GM23338 (cell line): ENCODE results near the gene TNFSF13. TPM values are rescaled to one million over a fixed set of nuclear protein-coding genes. Genes with fewer than 3 reads are reported as not detected.
A peak's percentile ranks its signal among the peaks of the same experiment; 100 is the strongest.

Experiments
- ATAC-seq: fragments of 200-7000 bp; cut with Tn5 transposase; 3 replicates; pipeline ENCODE4 v1.9.1; 2020
- DNase-seq: peaks from one replicate; pipeline ENCODE4 v3.0.0-alpha.2; 2015; ENCODE audit warnings: low spot score
- H2AFZ ChIP-seq: fragments of 200-600 bp; sonication (generic); 2 replicates; pipeline ENCODE4 v1.8.0; 2016; ENCODE audit warnings: antibody characterized with exemption, mild to moderate bottlenecking, moderate library complexity
- H3F3A ChIP-seq: fragments of 200-600 bp; sonication (generic); replicated peaks from 2 replicates; pipeline ENCODE4 v1.8.0; 2017; ENCODE audit warnings: antibody characterized with exemption, mixed run types, low read depth
- H3K27ac ChIP-seq: fragments of 200-600 bp; sonication (generic); 2 replicates; pipeline ENCODE4 v1.6.1; 2016; ENCODE audit warnings: low read depth
- H3K27me3 ChIP-seq: fragments of 200-600 bp; sonication (generic); 2 replicates; pipeline ENCODE4 v1.8.0; 2016; ENCODE audit warnings: mild to moderate bottlenecking, mixed run types, moderate library complexity; ENCODE audit not compliant: insufficient read depth
- H3K36me3 ChIP-seq: fragments of 200-600 bp; sonication (generic); 2 replicates; pipeline ENCODE4 v1.8.0; 2016; ENCODE audit warnings: mild to moderate bottlenecking; ENCODE audit not compliant: insufficient read depth
- H3K4me1 ChIP-seq: fragments of 200-600 bp; sonication (generic); 2 replicates; pipeline ENCODE4 v1.8.0; 2016; ENCODE audit warnings: mild to moderate bottlenecking, moderate library complexity; ENCODE audit not compliant: insufficient read depth
- H3K4me2 ChIP-seq: fragments of 200-600 bp; sonication (generic); 2 replicates; pipeline ENCODE4 v1.7.1; 2017; ENCODE audit warnings: mixed run types
- H3K4me3 ChIP-seq: fragments of 200-600 bp; sonication (generic); 2 replicates; pipeline ENCODE4 v1.6.1; 2016; ENCODE audit warnings: mixed run types
- H3K79me2 ChIP-seq: fragments of 200-600 bp; sonication (generic); replicated peaks from 2 replicates; pipeline ENCODE4 v1.8.0; 2017; ENCODE audit warnings: mild to moderate bottlenecking; ENCODE audit not compliant: insufficient read depth
- H3K9me2 ChIP-seq: fragments of 200-600 bp; sonication (generic); 2 replicates; pipeline ENCODE4 v1.8.0; 2017; ENCODE audit not compliant: insufficient read depth
- H4K20me1 ChIP-seq: fragments of 200-600 bp; sonication (generic); replicated peaks from 2 replicates; pipeline ENCODE4 v1.8.0; 2017; ENCODE audit warnings: mild to moderate bottlenecking; ENCODE audit not compliant: insufficient read depth
- H3K27ac Mint-ChIP-seq: 2 replicates; pipeline ENCODE4 v1.8.0; 2020; ENCODE audit warnings: inconsistent platforms, mild to moderate bottlenecking, moderate library complexity, mixed read lengths
- H3K27me3 Mint-ChIP-seq: 3 replicates; pipeline ENCODE4 v1.8.0; 2022; ENCODE audit warnings: low read depth, mild to moderate bottlenecking, moderate library complexity, mixed read lengths, inconsistent platforms; ENCODE audit not compliant: insufficient read depth, poor library complexity
- H3K36me3 Mint-ChIP-seq: 3 replicates; pipeline ENCODE4 v1.8.0; 2021; ENCODE audit warnings: low read depth, mild to moderate bottlenecking, inconsistent platforms, moderate library complexity, mixed read lengths
- H3K4me1 Mint-ChIP-seq: 3 replicates; pipeline ENCODE4 v1.8.0; 2020; ENCODE audit warnings: mild to moderate bottlenecking, inconsistent platforms, mixed read lengths
- H3K4me3 Mint-ChIP-seq: 3 replicates; pipeline ENCODE4 v1.8.0; 2021; ENCODE audit warnings: moderate library complexity, mild to moderate bottlenecking, inconsistent platforms, mixed read lengths
- H3K9me3 Mint-ChIP-seq: 3 replicates; pipeline ENCODE4 v1.8.0; 2020; ENCODE audit warnings: moderate library complexity, mild to moderate bottlenecking, inconsistent platforms, mixed read lengths
- CREB1 ChIP-seq: fragments of 250-450 bp; sonication (Bioruptor Pico); IDR thresholded peaks from 2 replicates; pipeline ENCODE4 v1.5.0; 2020; ENCODE audit warnings: low read depth, mild to moderate bottlenecking, moderate library complexity
- EZH2 ChIP-seq: fragments of 200-600 bp; sonication (generic); IDR thresholded peaks from one replicate; pipeline ENCODE4 v1.8.0; 2017; ENCODE audit warnings: antibody characterized with exemption, mild to moderate bottlenecking, low read depth; ENCODE audit not compliant: unreplicated experiment
- EZH2phosphoT487 ChIP-seq: fragments of 200-600 bp; sonication (generic); IDR thresholded peaks from one replicate; pipeline ENCODE4 v1.8.1; 2018; ENCODE audit warnings: antibody characterized with exemption; ENCODE audit not compliant: unreplicated experiment
- JUNB ChIP-seq: IDR thresholded peaks from one replicate; pipeline ENCODE4 v1.6.1; 2016; ENCODE audit warnings: antibody characterized with exemption; ENCODE audit not compliant: unreplicated experiment
- NANOG ChIP-seq: IDR thresholded peaks from 2 replicates; pipeline ENCODE4 v1.6.1; 2016; ENCODE audit warnings: antibody characterized with exemption, borderline replicate concordance
- POLR2AphosphoS5 ChIP-seq: IDR thresholded peaks from 2 replicates; pipeline ENCODE4 v1.6.1; 2016; ENCODE audit warnings: antibody characterized with exemption, low read depth
- STAT1 ChIP-seq: IDR thresholded peaks from one replicate; pipeline ENCODE4 v1.6.1; 2016; ENCODE audit warnings: antibody characterized with exemption; ENCODE audit not compliant: unreplicated experiment
- ZNF114 ChIP-seq: fragments of 250-450 bp; sonication (Bioruptor Pico); IDR thresholded peaks from 2 replicates; pipeline ENCODE4 v1.5.0; 2020; ENCODE audit warnings: mild to moderate bottlenecking, moderate library complexity
- long read RNA-seq: library from polyadenylated mRNA; unstranded; transcript quantifications from one replicate; pipeline ENCODE4 v2.0.0, GENCODE V29; 2020; ENCODE audit not compliant: unreplicated experiment
- polyA plus RNA-seq: library from polyadenylated mRNA; unstranded; fragments of >200 nt; fragmentation: Nextera tagmentation; extraction: Ambion mirVana; gene quantifications from 2 replicates; pipeline ENCODE4 v1.2.1, GENCODE V29; 2016
- total RNA-seq: library from RNA; depleted of rRNA; stranded (reverse); fragments of >200 nt; shearing (Covaris generic); gene quantifications from 2 replicates; pipeline ENCODE4 v1.2.3, GENCODE V29; 2014; rRNA removed
- TF ChIP-seq, protein P1 (sequence below): IDR thresholded peaks from 2 replicates; pipeline ENCODE4 v1.6.1; 2016; ENCODE audit warnings: antibody characterized with exemption
- TF ChIP-seq, protein P2 (sequence below): IDR thresholded peaks from one replicate; pipeline ENCODE4 v1.6.1; 2018; ENCODE audit warnings: antibody characterized with exemption; ENCODE audit not compliant: unreplicated experiment
- TF ChIP-seq, protein P3 (sequence below): fragments of 250-450 bp; sonication (Bioruptor Pico); IDR thresholded peaks from 2 replicates; pipeline ENCODE4 v1.5.0; 2020; ENCODE audit warnings: mild to moderate bottlenecking, moderate library complexity
- TF ChIP-seq, protein P4 (sequence below), 2 experiments: fragments of 200-600 bp in 1 of 2; sonication (generic) in 1 of 2; conservative IDR thresholded peaks; 2 replicates each; pipeline versions ENCODE4 v1.5.1 to v1.6.1; 2016 to 2017; ENCODE audit warnings: antibody characterized with exemption in 2 of 2, low read depth in 2 of 2, mild to moderate bottlenecking in 2 of 2, moderate library complexity in 1 of 2

Gene TNFSF13
- total RNA-seq (1.5 TPM in 1 of 2 replicates, not detected in the other), polyA plus RNA-seq (1.9 and 2.2 TPM in 2 replicates)
- long read RNA-seq, partial matches to known transcripts: 0 of 1 reads
- long read RNA-seq, other reads (novel, unspliced or antisense): 1 of 1 reads

GRCh38 chr17:7558544-7559319 is at the start of gene TNFSF13:
TSS of gene TNFSF13 (plus strand) at chr17:7558750. CDS start at chr17:7559040, 290 bp downstream.
- peaks cover 17% of the 10 kb centered on the region for H3K79me2 ChIP-seq
- peaks cover 27% of the 10 kb centered on the region for H3F3A ChIP-seq
- peak within 1 kb of the TSS; percentile 80 for H3K4me2 ChIP-seq
- Mint-ChIP-seq H3K4me1 (peaks cover 56% of the 10 kb centered on the region), H3K9me3 (no peaks in the 10 kb centered on the region), H3K27ac (peak within 1 kb of the TSS; percentile 89), H3K27me3 (peaks cover 27% of the 10 kb centered on the region), H3K4me3 (peak within 1 kb of the TSS; percentile 60), H3K36me3 (peaks cover 9% of the 10 kb centered on the region)
- H3K27me3 ChIP-seq: no peaks in the 10 kb centered on the region
- peak within 1 kb of the TSS; percentile 19; the same call in 1 of the 2 replicates for H3K27ac ChIP-seq
- no peaks in the 10 kb centered on the region; the same call in 1 of the 2 replicates for H4K20me1 ChIP-seq
- peak within 1 kb of the TSS; percentile 91 for H2AFZ ChIP-seq
- peaks cover 45% of the 10 kb centered on the region for H3K4me1 ChIP-seq
- no peak for DNase-seq
- peak within 1 kb of the TSS; percentile 41 for H3K4me3 ChIP-seq
- ATAC-seq: no peak
- no peak for TF ChIP-seq NANOG
- TF ChIP-seq, protein P1, sequence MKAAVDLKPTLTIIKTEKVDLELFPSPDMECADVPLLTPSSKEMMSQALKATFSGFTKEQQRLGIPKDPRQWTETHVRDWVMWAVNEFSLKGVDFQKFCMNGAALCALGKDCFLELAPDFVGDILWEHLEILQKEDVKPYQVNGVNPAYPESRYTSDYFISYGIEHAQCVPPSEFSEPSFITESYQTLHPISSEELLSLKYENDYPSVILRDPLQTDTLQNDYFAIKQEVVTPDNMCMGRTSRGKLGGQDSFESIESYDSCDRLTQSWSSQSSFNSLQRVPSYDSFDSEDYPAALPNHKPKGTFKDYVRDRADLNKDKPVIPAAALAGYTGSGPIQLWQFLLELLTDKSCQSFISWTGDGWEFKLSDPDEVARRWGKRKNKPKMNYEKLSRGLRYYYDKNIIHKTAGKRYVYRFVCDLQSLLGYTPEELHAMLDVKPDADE: no peak
- no peak for TF ChIP-seq STAT1
- TF ChIP-seq EZH2phosphoT487: no peak
- no peak for TF ChIP-seq JUNB
- TF ChIP-seq EZH2: no peak
- no peak for TF ChIP-seq POLR2AphosphoS5
- TF ChIP-seq, protein P2, sequence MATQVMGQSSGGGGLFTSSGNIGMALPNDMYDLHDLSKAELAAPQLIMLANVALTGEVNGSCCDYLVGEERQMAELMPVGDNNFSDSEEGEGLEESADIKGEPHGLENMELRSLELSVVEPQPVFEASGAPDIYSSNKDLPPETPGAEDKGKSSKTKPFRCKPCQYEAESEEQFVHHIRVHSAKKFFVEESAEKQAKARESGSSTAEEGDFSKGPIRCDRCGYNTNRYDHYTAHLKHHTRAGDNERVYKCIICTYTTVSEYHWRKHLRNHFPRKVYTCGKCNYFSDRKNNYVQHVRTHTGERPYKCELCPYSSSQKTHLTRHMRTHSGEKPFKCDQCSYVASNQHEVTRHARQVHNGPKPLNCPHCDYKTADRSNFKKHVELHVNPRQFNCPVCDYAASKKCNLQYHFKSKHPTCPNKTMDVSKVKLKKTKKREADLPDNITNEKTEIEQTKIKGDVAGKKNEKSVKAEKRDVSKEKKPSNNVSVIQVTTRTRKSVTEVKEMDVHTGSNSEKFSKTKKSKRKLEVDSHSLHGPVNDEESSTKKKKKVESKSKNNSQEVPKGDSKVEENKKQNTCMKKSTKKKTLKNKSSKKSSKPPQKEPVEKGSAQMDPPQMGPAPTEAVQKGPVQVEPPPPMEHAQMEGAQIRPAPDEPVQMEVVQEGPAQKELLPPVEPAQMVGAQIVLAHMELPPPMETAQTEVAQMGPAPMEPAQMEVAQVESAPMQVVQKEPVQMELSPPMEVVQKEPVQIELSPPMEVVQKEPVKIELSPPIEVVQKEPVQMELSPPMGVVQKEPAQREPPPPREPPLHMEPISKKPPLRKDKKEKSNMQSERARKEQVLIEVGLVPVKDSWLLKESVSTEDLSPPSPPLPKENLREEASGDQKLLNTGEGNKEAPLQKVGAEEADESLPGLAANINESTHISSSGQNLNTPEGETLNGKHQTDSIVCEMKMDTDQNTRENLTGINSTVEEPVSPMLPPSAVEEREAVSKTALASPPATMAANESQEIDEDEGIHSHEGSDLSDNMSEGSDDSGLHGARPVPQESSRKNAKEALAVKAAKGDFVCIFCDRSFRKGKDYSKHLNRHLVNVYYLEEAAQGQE: no peak
- TF ChIP-seq ZNF114 (CRISPR knock-in tag): no peak
- TF ChIP-seq CREB1: no peak
- TF ChIP-seq, protein P3, sequence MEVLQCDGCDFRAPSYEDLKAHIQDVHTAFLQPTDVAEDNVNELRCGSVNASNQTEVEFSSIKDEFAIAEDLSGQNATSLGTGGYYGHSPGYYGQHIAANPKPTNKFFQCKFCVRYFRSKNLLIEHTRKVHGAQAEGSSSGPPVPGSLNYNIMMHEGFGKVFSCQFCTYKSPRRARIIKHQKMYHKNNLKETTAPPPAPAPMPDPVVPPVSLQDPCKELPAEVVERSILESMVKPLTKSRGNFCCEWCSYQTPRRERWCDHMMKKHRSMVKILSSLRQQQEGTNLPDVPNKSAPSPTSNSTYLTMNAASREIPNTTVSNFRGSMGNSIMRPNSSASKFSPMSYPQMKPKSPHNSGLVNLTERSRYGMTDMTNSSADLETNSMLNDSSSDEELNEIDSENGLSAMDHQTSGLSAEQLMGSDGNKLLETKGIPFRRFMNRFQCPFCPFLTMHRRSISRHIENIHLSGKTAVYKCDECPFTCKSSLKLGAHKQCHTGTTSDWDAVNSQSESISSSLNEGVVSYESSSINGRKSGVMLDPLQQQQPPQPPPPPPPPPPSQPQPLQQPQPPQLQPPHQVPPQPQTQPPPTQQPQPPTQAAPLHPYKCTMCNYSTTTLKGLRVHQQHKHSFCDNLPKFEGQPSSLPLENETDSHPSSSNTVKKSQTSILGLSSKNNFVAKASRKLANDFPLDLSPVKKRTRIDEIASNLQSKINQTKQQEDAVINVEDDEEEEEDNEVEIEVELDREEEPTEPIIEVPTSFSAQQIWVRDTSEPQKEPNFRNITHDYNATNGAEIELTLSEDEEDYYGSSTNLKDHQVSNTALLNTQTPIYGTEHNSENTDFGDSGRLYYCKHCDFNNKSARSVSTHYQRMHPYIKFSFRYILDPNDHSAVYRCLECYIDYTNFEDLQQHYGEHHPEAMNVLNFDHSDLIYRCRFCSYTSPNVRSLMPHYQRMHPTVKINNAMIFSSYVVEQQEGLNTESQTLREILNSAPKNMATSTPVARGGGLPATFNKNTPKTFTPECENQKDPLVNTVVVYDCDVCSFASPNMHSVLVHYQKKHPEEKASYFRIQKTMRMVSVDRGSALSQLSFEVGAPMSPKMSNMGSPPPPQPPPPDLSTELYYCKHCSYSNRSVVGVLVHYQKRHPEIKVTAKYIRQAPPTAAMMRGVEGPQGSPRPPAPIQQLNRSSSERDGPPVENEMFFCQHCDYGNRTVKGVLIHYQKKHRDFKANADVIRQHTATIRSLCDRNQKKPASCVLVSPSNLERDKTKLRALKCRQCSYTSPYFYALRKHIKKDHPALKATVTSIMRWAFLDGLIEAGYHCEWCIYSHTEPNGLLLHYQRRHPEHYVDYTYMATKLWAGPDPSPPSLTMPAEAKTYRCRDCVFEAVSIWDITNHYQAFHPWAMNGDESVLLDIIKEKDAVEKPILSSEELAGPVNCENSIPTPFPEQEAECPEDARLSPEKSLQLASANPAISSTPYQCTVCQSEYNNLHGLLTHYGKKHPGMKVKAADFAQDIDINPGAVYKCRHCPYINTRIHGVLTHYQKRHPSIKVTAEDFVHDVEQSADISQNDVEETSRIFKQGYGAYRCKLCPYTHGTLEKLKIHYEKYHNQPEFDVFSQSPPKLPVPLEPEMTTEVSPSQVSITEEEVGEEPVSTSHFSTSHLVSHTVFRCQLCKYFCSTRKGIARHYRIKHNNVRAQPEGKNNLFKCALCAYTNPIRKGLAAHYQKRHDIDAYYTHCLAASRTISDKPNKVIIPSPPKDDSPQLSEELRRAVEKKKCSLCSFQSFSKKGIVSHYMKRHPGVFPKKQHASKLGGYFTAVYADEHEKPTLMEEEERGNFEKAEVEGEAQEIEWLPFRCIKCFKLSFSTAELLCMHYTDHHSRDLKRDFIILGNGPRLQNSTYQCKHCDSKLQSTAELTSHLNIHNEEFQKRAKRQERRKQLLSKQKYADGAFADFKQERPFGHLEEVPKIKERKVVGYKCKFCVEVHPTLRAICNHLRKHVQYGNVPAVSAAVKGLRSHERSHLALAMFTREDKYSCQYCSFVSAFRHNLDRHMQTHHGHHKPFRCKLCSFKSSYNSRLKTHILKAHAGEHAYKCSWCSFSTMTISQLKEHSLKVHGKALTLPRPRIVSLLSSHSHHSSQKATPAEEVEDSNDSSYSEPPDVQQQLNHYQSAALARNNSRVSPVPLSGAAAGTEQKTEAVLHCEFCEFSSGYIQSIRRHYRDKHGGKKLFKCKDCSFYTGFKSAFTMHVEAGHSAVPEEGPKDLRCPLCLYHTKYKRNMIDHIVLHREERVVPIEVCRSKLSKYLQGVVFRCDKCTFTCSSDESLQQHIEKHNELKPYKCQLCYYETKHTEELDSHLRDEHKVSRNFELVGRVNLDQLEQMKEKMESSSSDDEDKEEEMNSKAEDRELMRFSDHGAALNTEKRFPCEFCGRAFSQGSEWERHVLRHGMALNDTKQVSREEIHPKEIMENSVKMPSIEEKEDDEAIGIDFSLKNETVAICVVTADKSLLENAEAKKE (CRISPR knock-in tag): no peak
- TF ChIP-seq, protein P4, sequence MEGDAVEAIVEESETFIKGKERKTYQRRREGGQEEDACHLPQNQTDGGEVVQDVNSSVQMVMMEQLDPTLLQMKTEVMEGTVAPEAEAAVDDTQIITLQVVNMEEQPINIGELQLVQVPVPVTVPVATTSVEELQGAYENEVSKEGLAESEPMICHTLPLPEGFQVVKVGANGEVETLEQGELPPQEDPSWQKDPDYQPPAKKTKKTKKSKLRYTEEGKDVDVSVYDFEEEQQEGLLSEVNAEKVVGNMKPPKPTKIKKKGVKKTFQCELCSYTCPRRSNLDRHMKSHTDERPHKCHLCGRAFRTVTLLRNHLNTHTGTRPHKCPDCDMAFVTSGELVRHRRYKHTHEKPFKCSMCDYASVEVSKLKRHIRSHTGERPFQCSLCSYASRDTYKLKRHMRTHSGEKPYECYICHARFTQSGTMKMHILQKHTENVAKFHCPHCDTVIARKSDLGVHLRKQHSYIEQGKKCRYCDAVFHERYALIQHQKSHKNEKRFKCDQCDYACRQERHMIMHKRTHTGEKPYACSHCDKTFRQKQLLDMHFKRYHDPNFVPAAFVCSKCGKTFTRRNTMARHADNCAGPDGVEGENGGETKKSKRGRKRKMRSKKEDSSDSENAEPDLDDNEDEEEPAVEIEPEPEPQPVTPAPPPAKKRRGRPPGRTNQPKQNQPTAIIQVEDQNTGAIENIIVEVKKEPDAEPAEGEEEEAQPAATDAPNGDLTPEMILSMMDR (conservative IDR thresholded peaks at IDR 0.05; ENCODE audit: low read depth in 2 of 2): no peak
- 0 out of 2 replicates have a peak, but pooled peaks cover under 1% of the 10 kb centered on the region for H3K36me3 ChIP-seq
- no peaks in the 10 kb centered on the region for H3K9me2 ChIP-seq
